22Rv1 (cell line): ENCODE results near the gene MELTF.
A peak's percentile ranks its signal among the peaks of the same experiment; 100 is the strongest.

Experiments used
- H3K27ac ChIP-seq: fragments of 450-650 bp; 2 replicates; pipeline ENCODE4 v1.5.1; 2017
- CTCF ChIP-seq: fragments of 450-650 bp; IDR thresholded peaks from 2 replicates; pipeline ENCODE4 v1.5.1; 2017; ENCODE audit warnings: mild to moderate bottlenecking
- ZFX ChIP-seq: fragments of 450-650 bp; IDR thresholded peaks from 2 replicates; pipeline ENCODE4 v1.6.1; 2017; ENCODE audit warnings: antibody characterized with exemption, borderline replicate concordance

Gene MELTF

DNA sequence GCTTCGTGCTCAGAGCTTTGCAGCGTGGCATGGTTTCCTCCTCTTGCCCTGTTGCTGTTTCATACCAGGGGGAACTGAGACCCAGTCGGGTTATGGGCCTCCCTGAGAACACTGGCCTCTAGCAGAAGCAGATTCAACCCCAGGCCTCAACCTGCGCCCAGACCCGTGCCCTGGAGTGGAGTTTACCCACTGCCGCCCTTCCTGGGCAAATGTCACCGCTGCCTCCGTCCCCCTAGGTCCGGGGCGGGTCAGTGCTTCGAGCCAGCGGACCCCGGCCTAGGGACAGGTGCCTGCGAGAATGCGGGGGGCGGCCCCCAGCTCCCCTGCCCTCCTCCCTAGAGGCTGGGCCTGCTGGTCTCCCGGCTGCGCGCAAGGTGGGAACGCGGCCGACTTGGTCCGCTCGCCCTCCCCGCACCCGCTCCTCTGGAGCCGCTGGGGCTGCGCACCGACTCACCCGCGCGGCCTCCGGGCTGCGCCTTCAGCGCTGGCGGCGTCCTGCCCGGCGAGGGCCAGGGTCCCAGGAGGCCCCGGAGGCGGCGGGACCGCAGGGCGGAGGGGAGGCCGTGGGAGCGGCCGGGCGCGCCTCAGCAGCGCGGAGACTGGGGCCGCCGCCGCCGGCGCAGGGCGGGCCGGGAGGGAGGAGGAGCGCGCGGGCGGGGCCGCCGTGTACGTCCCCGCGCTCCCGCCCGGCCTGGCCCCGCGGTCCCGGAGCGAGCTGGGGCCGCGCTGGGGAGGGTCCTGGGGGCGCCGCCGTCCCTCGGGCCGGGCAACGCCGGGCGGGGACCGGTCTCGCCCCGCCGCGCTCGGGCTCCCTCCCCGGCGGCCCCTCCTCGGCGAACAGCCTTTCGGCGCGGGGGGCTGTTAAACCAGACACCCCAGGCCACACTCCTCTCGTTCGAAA, 61.1 kb downstream of the MELTF start, which contains the start of gene PIGZ:
PIGZ (minus strand) TSS at position 601 of the 901 bp plus-strand sequence. CDS start 16,802 bp downstream, outside the sequence.
- H3K27ac ChIP-seq: peak within 1 kb of the TSS; percentile 68
- no peak for TF ChIP-seq ZFX

DNA sequence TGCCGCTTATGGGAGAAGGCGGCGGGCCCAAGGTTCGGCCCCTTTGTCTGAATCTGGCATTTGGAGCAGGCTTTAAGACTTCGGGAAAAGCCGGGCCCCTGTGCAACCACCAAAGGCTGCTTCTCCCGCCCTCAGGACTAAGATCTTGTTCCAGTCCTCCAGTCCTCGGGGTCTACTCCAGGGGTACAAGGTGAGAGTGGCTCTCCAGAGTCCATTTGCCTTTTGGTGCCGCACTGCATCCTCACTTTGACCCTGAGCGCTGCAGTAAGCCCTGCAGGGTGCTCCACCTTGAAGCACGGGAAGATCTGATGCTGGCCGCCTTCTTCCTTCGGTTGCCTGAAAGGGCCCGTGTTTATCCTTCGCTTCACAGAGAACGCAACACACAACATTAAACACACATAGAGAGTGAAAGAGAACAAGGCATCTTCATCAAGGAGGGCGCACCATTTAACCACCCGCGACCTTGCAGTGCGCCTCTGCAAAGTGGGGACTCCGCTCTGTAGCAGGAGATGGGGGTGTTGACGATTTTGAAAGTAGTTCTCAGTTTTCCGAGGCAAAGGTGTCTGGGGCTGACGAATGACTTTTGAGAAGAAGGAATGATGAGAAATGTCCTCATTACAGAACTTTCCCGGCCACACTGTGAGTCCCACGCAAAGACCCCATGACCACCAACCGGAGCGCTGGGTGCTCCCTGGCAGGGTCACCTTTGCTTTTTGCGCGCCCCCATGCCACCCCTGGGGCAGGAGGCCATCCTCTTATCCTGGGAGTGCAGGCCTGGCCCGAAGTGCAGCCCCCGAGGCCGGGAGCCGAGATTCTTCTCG, 62.0 kb downstream of the MELTF start:
- no peak for TF ChIP-seq ZFX
- TF ChIP-seq CTCF: no peak
- peak overlapping the region; percentile 68; the same call in 1 of the 2 replicates for H3K27ac ChIP-seq

DNA sequence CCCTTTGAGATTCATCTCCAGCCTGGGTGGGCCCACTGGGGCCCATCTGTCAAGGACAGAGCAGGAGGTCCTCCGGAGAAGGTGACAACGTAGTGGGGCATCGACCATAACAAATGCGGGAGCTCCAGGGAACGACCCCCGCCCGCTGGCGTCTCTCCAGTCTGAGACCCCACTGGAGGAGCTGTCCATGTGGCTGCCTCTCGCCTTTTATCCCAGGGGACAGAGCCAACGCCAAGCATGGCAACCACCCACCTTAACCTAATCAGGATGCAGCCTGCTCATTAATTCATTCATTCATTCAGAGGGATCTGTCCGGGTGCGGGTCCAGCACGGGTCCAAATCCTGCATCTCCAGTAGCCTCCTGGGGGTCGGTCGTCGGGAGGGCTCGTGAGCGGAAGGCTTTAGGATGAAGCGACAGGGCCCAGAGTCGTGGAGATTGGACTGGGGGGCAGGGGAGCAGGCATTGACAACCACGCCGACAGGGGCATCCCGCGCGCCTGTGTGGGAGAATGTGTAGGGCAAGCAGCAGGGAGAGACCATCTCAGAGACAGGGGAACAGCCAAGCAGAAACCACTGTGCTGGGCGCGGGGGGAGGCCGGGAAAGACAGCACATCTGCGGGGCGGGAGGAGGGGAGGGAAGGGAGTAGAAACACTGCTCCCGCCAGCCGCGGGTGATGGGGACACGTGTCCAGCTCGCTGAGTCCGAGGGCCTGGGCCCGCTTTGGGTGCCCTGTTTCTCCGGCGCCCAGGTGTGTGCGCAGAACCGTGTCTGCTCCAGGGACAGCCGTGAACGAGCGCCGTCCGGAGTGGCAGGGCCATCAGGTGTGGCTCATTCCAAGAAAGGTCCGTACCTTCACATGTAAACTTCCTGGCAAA, 62.9 kb downstream of the MELTF start:
- TF ChIP-seq ZFX: no peak
- TF ChIP-seq CTCF: no peak
- no peak overlapping the region for H3K27ac ChIP-seq

- TF ChIP-seq CTCF (no peak), ZFX (no peak)
Observed at GRCh38 chr3:196965804-196966173, 63.8 kb downstream of the MELTF start.

GRCh38 chr3:196965112-196965803, 64.4 kb downstream of the MELTF start:
- H3K27ac ChIP-seq: no peak overlapping the region
- no peak for TF ChIP-seq CTCF
- no peak for TF ChIP-seq ZFX

More at GRCh38 chr3:196965804-196966173, 63.8 kb downstream of the MELTF start:
- no peak overlapping the region for H3K27ac ChIP-seq

DNA sequence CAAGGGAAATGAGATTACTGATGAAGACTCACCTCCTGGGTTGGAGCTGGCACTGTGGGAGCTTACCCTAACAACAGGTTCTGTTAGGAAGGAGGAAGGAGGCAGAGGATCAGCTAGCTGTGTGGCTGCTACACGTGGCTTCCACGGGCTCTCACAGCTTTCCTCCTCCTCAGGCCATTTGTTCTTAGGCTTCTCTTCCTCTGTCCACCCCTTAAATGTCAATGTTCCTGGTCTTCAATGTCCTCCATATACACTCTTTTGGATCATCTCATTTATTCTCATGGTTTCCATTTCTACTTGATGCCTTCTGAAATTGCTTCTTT, 66.0 kb downstream of the MELTF start:
- no peak for TF ChIP-seq ZFX
- TF ChIP-seq CTCF: no peak
- no peak overlapping the region for H3K27ac ChIP-seq
